ENCODE measurements around the gene C10orf95. TPM values are rescaled to one million over a fixed set of nuclear protein-coding genes. Genes with fewer than 3 reads are reported as not detected.

The C10orf95 gene
- total and polyA plus RNA-seq, 2 of the 13 experiments (the other 11 are each of a cell fraction or from before 2014, with no cell fraction given): 0.05 to 0.07 TPM

- TF ChIP-seq, protein P1, sequence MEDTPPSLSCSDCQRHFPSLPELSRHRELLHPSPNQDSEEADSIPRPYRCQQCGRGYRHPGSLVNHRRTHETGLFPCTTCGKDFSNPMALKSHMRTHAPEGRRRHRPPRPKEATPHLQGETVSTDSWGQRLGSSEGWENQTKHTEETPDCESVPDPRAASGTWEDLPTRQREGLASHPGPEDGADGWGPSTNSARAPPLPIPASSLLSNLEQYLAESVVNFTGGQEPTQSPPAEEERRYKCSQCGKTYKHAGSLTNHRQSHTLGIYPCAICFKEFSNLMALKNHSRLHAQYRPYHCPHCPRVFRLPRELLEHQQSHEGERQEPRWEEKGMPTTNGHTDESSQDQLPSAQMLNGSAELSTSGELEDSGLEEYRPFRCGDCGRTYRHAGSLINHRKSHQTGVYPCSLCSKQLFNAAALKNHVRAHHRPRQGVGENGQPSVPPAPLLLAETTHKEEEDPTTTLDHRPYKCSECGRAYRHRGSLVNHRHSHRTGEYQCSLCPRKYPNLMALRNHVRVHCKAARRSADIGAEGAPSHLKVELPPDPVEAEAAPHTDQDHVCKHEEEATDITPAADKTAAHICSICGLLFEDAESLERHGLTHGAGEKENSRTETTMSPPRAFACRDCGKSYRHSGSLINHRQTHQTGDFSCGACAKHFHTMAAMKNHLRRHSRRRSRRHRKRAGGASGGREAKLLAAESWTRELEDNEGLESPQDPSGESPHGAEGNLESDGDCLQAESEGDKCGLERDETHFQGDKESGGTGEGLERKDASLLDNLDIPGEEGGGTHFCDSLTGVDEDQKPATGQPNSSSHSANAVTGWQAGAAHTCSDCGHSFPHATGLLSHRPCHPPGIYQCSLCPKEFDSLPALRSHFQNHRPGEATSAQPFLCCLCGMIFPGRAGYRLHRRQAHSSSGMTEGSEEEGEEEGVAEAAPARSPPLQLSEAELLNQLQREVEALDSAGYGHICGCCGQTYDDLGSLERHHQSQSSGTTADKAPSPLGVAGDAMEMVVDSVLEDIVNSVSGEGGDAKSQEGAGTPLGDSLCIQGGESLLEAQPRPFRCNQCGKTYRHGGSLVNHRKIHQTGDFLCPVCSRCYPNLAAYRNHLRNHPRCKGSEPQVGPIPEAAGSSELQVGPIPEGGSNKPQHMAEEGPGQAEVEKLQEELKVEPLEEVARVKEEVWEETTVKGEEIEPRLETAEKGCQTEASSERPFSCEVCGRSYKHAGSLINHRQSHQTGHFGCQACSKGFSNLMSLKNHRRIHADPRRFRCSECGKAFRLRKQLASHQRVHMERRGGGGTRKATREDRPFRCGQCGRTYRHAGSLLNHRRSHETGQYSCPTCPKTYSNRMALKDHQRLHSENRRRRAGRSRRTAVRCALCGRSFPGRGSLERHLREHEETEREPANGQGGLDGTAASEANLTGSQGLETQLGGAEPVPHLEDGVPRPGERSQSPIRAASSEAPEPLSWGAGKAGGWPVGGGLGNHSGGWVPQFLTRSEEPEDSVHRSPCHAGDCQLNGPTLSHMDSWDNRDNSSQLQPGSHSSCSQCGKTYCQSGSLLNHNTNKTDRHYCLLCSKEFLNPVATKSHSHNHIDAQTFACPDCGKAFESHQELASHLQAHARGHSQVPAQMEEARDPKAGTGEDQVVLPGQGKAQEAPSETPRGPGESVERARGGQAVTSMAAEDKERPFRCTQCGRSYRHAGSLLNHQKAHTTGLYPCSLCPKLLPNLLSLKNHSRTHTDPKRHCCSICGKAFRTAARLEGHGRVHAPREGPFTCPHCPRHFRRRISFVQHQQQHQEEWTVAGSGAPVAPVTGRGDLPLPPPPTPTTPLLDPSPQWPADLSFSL (CRISPR knock-in tag; IDR thresholded peaks at IDR 0.05): no peak
- TF ChIP-seq, protein P2, sequence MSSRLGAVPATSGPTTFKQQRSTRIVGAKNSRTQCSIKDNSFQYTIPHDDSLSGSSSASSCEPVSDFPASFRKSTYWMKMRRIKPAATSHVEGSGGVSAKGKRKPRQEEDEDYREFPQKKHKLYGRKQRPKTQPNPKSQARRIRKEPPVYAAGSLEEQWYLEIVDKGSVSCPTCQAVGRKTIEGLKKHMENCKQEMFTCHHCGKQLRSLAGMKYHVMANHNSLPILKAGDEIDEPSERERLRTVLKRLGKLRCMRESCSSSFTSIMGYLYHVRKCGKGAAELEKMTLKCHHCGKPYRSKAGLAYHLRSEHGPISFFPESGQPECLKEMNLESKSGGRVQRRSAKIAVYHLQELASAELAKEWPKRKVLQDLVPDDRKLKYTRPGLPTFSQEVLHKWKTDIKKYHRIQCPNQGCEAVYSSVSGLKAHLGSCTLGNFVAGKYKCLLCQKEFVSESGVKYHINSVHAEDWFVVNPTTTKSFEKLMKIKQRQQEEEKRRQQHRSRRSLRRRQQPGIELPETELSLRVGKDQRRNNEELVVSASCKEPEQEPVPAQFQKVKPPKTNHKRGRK (CRISPR knock-in tag; IDR thresholded peaks at IDR 0.05): no peak
- no peak for TF ChIP-seq ZFP82 (CRISPR knock-in tag; IDR thresholded peaks at IDR 0.05; ENCODE audit: borderline replicate concordance)
- TF ChIP-seq BRD4 (CRISPR knock-in tag; IDR thresholded peaks at IDR 0.05): no peak
- peak; percentile 33; the same call in 1 of the 2 replicates for TF ChIP-seq RCOR2 (CRISPR knock-in tag; IDR thresholded peaks at IDR 0.05)
- TF ChIP-seq TFDP2 (CRISPR knock-in tag; IDR thresholded peaks at IDR 0.05): peak; percentile 57
- TF ChIP-seq ZBTB8A (CRISPR knock-in tag; IDR thresholded peaks at IDR 0.05; ENCODE audit: borderline replicate concordance, low read depth): no peak
- TF ChIP-seq FOXO1 (CRISPR knock-in tag; IDR thresholded peaks at IDR 0.05): no peak; the same call in 1 of the 2 replicates
- TF ChIP-seq BRCA1 (CRISPR knock-in tag; IDR thresholded peaks at IDR 0.05): no peak
- TF ChIP-seq SRSF9 (IDR thresholded peaks at IDR 0.05; ENCODE audit: borderline replicate concordance, insufficient read depth, low read depth, low read length, poor library complexity, severe bottlenecking): no peak
- peak; percentile 93 for TF ChIP-seq ZNF792 (CRISPR knock-in tag; IDR thresholded peaks at IDR 0.05)
- TF ChIP-seq ZNF333 (CRISPR knock-in tag; IDR thresholded peaks at IDR 0.05; ENCODE audit: borderline replicate concordance): no peak; the same call in 1 of the 2 replicates
- no peak for TF ChIP-seq ZBTB49 (CRISPR knock-in tag; IDR thresholded peaks at IDR 0.05; ENCODE audit: borderline replicate concordance)
- peak; percentile 72 for TF ChIP-seq KDM4B (CRISPR knock-in tag; IDR thresholded peaks at IDR 0.05)
- TF ChIP-seq, protein P3, sequence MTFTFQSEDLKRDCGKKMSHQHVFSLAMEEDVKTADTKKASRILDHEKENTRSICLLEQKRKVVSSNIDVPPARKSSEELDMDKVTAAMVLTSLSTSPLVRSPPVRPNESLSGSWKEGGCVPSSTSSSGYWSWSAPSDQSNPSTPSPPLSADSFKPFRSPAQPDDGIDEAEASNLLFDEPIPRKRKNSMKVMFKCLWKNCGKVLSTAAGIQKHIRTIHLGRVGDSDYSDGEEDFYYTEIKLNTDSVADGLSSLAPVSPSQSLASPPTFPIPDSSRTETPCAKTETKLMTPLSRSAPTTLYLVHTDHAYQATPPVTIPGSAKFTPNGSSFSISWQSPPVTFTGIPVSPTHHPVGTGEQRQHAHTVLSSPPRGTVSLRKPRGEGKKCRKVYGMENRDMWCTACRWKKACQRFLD (CRISPR knock-in tag; IDR thresholded peaks at IDR 0.05; ENCODE audit: borderline replicate concordance): no peak; the same call in 1 of the 2 replicates
Measured at GRCh38 chr10:102420714-102421506, 30.4 kb downstream of the C10orf95 start, which contains the start of gene FBXL15 (continued).
